ENCODE measurements around the gene SMIM28. TPM values are rescaled to one million over a fixed set of nuclear protein-coding genes. Genes with fewer than 3 reads are reported as not detected.

SMIM28 gene
- total and polyA plus RNA-seq, 2 of the 4 experiments (the other 2 are of a cell fraction): not detected

DNA sequence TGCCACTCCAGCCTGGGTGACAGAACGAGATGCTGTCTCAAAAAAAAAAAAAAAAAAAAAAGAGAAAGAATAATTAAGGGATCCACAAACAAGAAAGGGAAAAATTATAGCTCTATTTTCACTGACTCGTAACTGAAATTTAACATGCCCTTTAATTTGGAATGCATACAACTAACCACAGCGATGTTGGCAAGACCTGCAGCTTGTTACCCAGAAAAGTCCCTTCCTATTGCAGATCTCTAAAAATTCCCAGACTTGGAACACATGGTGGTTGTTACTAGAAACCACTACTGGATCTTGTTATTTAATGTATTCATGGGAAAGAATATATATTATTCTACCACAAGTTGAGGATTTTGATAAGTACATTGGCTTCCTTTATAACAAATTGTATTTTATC is 27.8 kb upstream of the SMIM28 start:
- no peak overlapping the region for H3K56ac ChIP-seq (ENCODE audit: extremely low read depth, insufficient read depth, low read length)
- no peak overlapping the region for H4K8ac ChIP-seq (ENCODE audit: low read depth in 2 of 2, low read length in 2 of 2)
- H3K4ac ChIP-seq (ENCODE audit: low read depth, low read length): no peak overlapping the region
- dilution Hi-C loops (cut with HindIII; ENCODE audit: low sequenced_read_pairs, unreplicated experiment): no loop called here
- no peak overlapping the region for H2AFZ ChIP-seq (replicated peaks; ENCODE audit: low read length, poor library complexity)
- in situ Hi-C loops (cut with MboI; ENCODE audit: low sequenced_read_pairs): no loop called here
- no peak overlapping the region for H2BK20ac ChIP-seq (ENCODE audit: low read depth, low read length)
- ChIA-PET CTCF (interaction anchor here (0.9 kb wide), 1 partner anchor 10 kb away, joined by 4 read pairs; no protein-coding TSS in a partner anchor), POLR2A (ENCODE audit: unreplicated experiment) (no interaction called here)
- H3K4me3 ChIP-seq (ENCODE audit: insufficient read depth, low read depth, low read length): no peak overlapping the region
- TF ChIP-seq ELK1 (IDR thresholded peaks at IDR 0.05; ENCODE audit: borderline replicate concordance, low read depth, low read length): no peak
- TF ChIP-seq RAD21 (IDR thresholded peaks at IDR 0.05; ENCODE audit: low read length): no peak
- TF ChIP-seq CHD1 (IDR thresholded peaks at IDR 0.05; ENCODE audit: low read depth, low read length): no peak
- TF ChIP-seq, protein P1, sequence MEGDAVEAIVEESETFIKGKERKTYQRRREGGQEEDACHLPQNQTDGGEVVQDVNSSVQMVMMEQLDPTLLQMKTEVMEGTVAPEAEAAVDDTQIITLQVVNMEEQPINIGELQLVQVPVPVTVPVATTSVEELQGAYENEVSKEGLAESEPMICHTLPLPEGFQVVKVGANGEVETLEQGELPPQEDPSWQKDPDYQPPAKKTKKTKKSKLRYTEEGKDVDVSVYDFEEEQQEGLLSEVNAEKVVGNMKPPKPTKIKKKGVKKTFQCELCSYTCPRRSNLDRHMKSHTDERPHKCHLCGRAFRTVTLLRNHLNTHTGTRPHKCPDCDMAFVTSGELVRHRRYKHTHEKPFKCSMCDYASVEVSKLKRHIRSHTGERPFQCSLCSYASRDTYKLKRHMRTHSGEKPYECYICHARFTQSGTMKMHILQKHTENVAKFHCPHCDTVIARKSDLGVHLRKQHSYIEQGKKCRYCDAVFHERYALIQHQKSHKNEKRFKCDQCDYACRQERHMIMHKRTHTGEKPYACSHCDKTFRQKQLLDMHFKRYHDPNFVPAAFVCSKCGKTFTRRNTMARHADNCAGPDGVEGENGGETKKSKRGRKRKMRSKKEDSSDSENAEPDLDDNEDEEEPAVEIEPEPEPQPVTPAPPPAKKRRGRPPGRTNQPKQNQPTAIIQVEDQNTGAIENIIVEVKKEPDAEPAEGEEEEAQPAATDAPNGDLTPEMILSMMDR (conservative IDR thresholded peaks at IDR 0.05; ENCODE audit: low read depth, low read length): no peak
- no peaks in the 10 kb centered on the region for H3K9me1 ChIP-seq (ENCODE audit: insufficient read depth, low read length)
- H3K18ac ChIP-seq (ENCODE audit: low read depth, low read length): no peak overlapping the region
- H3K4me2 ChIP-seq (ENCODE audit: low read depth, low read length): no peak overlapping the region
- no peak overlapping the region for H3K9ac ChIP-seq (ENCODE audit: low read depth, low read length)
- H2AK5ac ChIP-seq (ENCODE audit: low read depth, low read length): no peak overlapping the region
- H3K79me1 ChIP-seq (ENCODE audit: low read depth in 1 of 2, low read length in 2 of 2): no peaks in the 10 kb centered on the region
- intact Hi-C loops (cut with micrococcal nuclease): no loop called here
- no peak overlapping the region for H3K23ac ChIP-seq (ENCODE audit: low read depth, low read length)
- DNase-seq (no peak), ATAC-seq (ENCODE audit: low read depth) (no peak)
- H2AK9ac ChIP-seq (replicated peaks; ENCODE audit: low read depth, low read length, poor library complexity): no peak overlapping the region
- H3K14ac ChIP-seq (replicated peaks; ENCODE audit: low read depth, low read length): no peak overlapping the region
- no peak overlapping the region for H4K5ac ChIP-seq (ENCODE audit: low read depth, low read length)
- H3K4me1 ChIP-seq (ENCODE audit: control insufficient read depth, insufficient read depth, low read length): no peaks in the 10 kb centered on the region
- no peaks in the 10 kb centered on the region for H3K9me3 ChIP-seq (ENCODE audit: control insufficient read depth, insufficient read depth, low read length)
- no peak overlapping the region for H4K91ac ChIP-seq (ENCODE audit: insufficient read depth, low read depth, low read length)
- no peaks in the 10 kb centered on the region for H3K36me3 ChIP-seq (ENCODE audit: control insufficient read depth, insufficient read depth, low read length)
- no peak overlapping the region for H2BK5ac ChIP-seq (ENCODE audit: low read depth, low read length, poor library complexity, severe bottlenecking)
- no peaks in the 10 kb centered on the region for H4K20me1 ChIP-seq (ENCODE audit: insufficient read depth, low read length)
- no CpG with 5 or more reads among the region's 3 CpGs for WGBS, 2 experiments (ENCODE audit: extremely low coverage in 2 of 2, insufficient read length in 1 of 2)
- no peak overlapping the region for H3K27ac ChIP-seq (ENCODE audit: insufficient read depth, low read length)
- H2BK15ac ChIP-seq (ENCODE audit: low read depth, low read length): no peak overlapping the region
- H2BK120ac ChIP-seq (ENCODE audit: low read depth, low read length): no peak overlapping the region
- no TSS peak for BruUV-seq (replicated peaks)
- peaks cover 17% of the 10 kb centered on the region for H3K27me3 ChIP-seq (ENCODE audit: control insufficient read depth, insufficient read depth, low read length)
